WI38 (cell line): ENCODE results near the gene BICDL1.
"Not testable (repeated sequence)": the region's sequence is repeated elsewhere in the genome, so short reads cannot be mapped to it uniquely, and the experiment has no call there.

ENCODE experiments used
- H3K4me3 ChIP-seq: 2 replicates; pipeline ENCODE4 v1.5.1; 2011; ENCODE audit warnings: low read depth, mild to moderate bottlenecking, control low read depth, low read length
- CTCF ChIP-seq: IDR thresholded peaks from 2 replicates; pipeline ENCODE4 v1.5.1; 2012; ENCODE audit warnings: low read depth, mild to moderate bottlenecking, control low read depth, low read length

The BICDL1 gene

GRCh38 chr12:120000556-120000955 is 11.5 kb downstream of the BICDL1 start:
- H3K4me3 ChIP-seq = no peak overlapping the region
- no peak for TF ChIP-seq CTCF

- H3K4me3 ChIP-seq = no peak overlapping the region
- no peak for TF ChIP-seq CTCF
These were observed 17.4 kb downstream of the BICDL1 start for GRCh38 chr12:120006258-120006975.

- H3K4me3 ChIP-seq = no peak overlapping the region
- TF ChIP-seq CTCF = no peak
These were observed 18.2 kb downstream of the BICDL1 start for GRCh38 chr12:120007272-120007671.

GRCh38 chr12:120010661-120011230 is 21.7 kb downstream of the BICDL1 start:
- no peak overlapping the region for H3K4me3 ChIP-seq
- no peak for TF ChIP-seq CTCF

- no peak overlapping the region for H3K4me3 ChIP-seq
- TF ChIP-seq CTCF = no peak
These were observed 23.1 kb downstream of the BICDL1 start for GRCh38 chr12:120012067-120012621.

GRCh38 chr12:120013659-120014380 is 24.8 kb downstream of the BICDL1 start:
- no peak for TF ChIP-seq CTCF
- H3K4me3 ChIP-seq = no peak overlapping the region

GRCh38 chr12:120014381-120014735 is 25.3 kb downstream of the BICDL1 start:
- not testable (repeated sequence) for H3K4me3 ChIP-seq
